ENCODE measurements around the gene GOLGA7B.

GOLGA7B gene

DNA sequence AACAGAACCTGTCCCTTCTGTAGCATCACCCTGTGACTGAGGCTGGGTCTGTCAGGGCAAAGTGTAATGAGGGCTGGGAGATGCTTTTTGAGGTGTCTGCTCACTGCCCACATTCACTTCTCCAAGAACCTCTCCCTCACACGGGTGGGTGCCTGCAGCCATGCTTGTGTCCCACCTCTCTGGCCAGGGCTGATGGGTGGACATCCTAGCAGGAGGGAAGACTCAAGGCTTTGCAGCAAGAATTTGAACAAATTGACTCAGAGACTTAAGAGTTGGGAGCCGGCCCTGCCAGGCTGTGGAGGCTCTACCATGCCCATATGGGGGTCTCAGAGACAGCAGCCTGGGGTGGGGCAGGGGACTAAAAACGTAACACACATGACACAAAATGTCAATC, 33.4 kb downstream of the GOLGA7B start:
- TF ChIP-seq Cebpa-rat (IDR thresholded peaks at IDR 0.05) = no peak
- Histone ChIP-seq H3K27me3 (no peaks in the 10 kb centered on the region), H3K4me1 (peaks cover 0 to 9% (median 6%) of the 10 kb centered on the region in 10 experiments; a peak in 7 of 20 replicates), H3K9ac (no peak overlapping the region), H3K4me2 (no peak overlapping the region; a peak in 1 of 22 replicates), H3K4me3 (no peak overlapping the region), H3K9me3 (replicated peaks in 1 of 11) (no peaks in the 10 kb centered on the region), H3K27ac (peak overlapping the region in 1 of 11 experiments; percentile 33; a peak in 1 of 22 replicates), H3K36me3 (no peaks in the 10 kb centered on the region), H4K20me1 (no peaks in the 10 kb centered on the region)

DNA sequence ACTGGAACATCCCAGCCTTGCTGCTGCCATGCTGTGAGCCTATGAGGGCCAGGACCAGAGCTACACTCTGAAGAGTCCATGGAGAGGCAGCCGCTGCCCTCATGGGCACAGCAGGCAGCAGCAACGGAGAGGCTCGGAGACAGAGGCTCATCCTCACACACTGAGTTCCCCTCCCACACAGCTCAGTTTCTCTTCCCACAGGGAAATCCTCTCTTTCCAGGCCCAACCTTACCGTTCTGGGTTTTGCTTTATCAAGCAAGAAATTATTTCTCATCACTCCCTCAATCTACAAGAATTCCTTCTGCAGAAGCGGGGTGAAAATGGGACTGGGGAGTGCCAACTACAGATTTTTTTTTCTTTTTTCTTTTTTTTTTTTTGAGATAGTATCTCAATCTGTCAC, 36.6 kb downstream of the GOLGA7B start:
- Histone ChIP-seq H3K9me3 (replicated peaks in 1 of 11) (no peaks in the 10 kb centered on the region), H3K9ac (no peak overlapping the region), H3K4me1 (peaks cover 0 to 13% (median 8%) of the 10 kb centered on the region in 10 experiments; a peak in 8 of 20 replicates), H3K27ac (no peak overlapping the region), H3K27me3 (no peaks in the 10 kb centered on the region), H3K4me2 (peak overlapping the region in 5 of 11 experiments; percentile 20 to 36 (median 23); a peak in 4 of 22 replicates), H4K20me1 (no peaks in the 10 kb centered on the region; a peak in 1 of 22 replicates), H3K36me3 (no peaks in the 10 kb centered on the region), H3K4me3 (no peak overlapping the region)
- TF ChIP-seq Cebpa-rat (IDR thresholded peaks at IDR 0.05) = no peak

DNA sequence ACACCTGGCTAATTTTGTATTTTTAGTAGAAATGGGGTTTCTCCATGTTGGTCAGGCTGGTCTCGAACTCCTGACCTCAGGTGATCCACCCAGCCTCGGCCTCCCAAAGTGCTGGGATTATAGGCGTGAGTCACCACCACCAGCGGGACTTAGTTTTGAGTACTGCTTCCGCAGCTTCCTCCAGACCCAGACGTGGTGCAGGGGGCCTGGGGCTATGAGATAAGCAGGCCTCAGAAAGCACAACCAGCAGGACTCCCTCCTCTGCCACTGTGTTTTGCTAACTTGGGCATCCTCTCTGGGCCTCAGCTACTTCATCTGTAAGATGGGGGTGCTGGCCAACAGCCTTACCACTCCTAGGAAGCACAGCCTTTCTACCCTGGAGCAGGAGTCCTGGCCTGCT, 37.8 kb downstream of the GOLGA7B start:
- no peak for TF ChIP-seq Cebpa-rat (IDR thresholded peaks at IDR 0.05)
- Histone ChIP-seq H3K27ac (no peak overlapping the region), H4K20me1 (no peaks in the 10 kb centered on the region; a peak in 1 of 22 replicates), H3K9ac (no peak overlapping the region), H3K9me3 (replicated peaks in 1 of 11) (no peaks in the 10 kb centered on the region), H3K4me2 (no peak overlapping the region), H3K4me1 (peaks cover 0 to 10% (median 7%) of the 10 kb centered on the region in 10 experiments; a peak in 8 of 20 replicates), H3K27me3 (no peaks in the 10 kb centered on the region), H3K4me3 (no peak overlapping the region), H3K36me3 (no peaks in the 10 kb centered on the region)

DNA sequence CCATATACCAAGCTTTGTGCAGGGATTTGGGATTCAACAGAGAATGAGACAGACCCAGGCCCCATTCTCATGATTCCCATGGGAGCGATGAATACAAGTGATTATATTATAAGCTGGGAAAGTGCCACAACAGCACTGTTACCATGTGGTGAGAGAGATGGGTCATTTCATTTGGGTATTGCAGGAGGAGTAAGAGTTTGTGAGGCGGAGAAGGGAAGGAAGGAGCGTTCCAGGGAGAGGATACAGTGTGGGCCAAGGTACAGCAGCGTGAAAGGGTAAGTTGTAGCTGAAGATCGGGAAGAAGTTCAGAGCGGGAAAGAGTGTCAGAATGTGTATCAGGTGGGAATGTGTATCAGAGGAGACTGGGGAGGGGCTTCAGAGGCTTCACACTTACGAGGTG, 38.5 kb downstream of the GOLGA7B start:
- Histone ChIP-seq H3K4me1 (peaks cover 0 to 10% (median 6%) of the 10 kb centered on the region in 10 experiments; a peak in 7 of 20 replicates), H3K4me2 (no peak overlapping the region), H3K4me3 (no peak overlapping the region), H3K27ac (no peak overlapping the region), H3K27me3 (no peaks in the 10 kb centered on the region), H3K36me3 (no peaks in the 10 kb centered on the region), H3K9ac (no peak overlapping the region), H3K9me3 (replicated peaks in 1 of 11) (no peaks in the 10 kb centered on the region), H4K20me1 (no peaks in the 10 kb centered on the region; a peak in 1 of 22 replicates)
- TF ChIP-seq Cebpa-rat (IDR thresholded peaks at IDR 0.05) = no peak

DNA sequence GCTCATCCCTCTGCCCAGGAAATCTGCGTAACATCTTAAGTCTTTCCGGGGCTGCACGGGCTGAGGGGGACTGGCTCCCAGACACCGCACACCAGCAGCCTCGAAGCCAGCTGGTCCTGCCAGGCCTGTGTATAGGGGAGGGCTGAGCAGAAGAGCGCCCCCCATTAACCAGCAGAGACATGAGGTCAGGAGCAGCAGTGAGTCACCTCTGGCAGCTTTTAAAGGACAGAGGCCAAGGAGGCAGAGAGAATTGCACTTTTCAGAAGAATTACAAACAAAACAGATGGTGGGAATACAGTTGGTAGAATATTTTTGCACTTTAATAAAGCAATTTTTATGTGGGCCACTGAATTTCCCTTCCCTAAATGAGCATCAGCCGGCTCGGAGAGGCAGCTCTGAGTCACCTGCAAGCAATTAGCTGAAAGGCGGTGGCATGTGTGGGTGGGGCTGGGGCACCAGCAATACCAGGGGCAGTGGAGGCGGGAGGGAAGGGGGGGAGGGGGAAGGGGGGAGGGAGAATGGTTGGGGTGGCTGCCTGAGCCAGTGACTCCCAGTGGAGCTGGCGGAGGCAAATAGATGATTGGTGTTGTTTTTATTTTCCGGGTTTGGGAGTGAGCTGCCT, 39.1 kb downstream of the GOLGA7B start:
- Histone ChIP-seq H3K4me1 (peaks cover 0 to 10% (median 6%) of the 10 kb centered on the region in 10 experiments; a peak in 7 of 20 replicates), H3K4me3 (no peak overlapping the region), H3K27ac (no peak overlapping the region), H3K9ac (no peak overlapping the region), H3K36me3 (no peaks in the 10 kb centered on the region), H3K27me3 (no peaks in the 10 kb centered on the region), H3K9me3 (replicated peaks in 1 of 11) (no peaks in the 10 kb centered on the region), H4K20me1 (no peaks in the 10 kb centered on the region; a peak in 1 of 22 replicates), H3K4me2 (0 out of 22 replicates have a peak overlapping the region, but pooled peaks of 1 of the 11 experiments have one; percentile 1)
- TF ChIP-seq Cebpa-rat (IDR thresholded peaks at IDR 0.05) = no peak

DNA sequence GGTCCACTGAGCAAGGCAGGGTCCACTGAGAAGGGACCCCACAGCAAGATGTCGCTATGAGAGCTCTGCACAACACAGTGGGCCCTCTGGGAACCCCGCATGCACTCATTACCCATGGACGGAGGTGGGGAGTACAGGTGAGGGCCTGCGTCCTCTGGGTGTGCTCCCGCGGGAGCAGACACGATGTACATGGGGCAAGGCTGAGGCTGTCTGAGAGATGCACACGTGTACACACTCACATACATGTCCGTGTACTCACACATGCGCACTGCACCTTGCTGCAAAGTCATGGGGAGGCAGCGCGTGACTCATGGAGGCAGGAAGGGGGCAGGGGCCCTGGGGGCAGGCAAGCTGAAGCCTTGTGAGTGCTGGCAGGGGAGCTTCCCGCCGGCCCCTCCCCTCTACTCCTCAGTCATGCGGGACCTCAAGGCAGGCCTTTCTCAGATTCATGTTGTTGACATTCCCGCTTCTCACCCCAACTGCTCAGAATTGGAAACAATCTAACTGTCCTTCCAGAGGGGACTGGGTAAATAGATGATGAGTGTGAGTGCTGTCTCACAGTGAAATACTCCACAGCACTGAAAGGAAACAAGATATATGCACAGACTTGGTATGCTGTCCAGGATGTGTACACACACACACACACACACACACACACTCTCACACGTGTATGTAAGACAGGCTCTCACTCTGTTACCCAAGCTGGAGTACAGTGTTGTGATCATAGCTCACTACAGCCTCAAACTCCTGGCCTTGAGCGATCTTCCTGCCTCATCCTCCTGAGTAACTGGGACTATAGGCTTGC, 40.0 kb downstream of the GOLGA7B start:
- Histone ChIP-seq H3K27me3 (no peaks in the 10 kb centered on the region), H3K4me2 (no peak overlapping the region), H3K9me3 (replicated peaks in 1 of 11) (no peaks in the 10 kb centered on the region), H3K9ac (no peak overlapping the region), H3K36me3 (no peaks in the 10 kb centered on the region), H3K4me3 (no peak overlapping the region), H3K4me1 (peaks cover 0 to 10% (median 6%) of the 10 kb centered on the region in 10 experiments; a peak in 7 of 20 replicates), H3K27ac (no peak overlapping the region), H4K20me1 (no peaks in the 10 kb centered on the region; a peak in 1 of 22 replicates)
- TF ChIP-seq Cebpa-rat (IDR thresholded peaks at IDR 0.05) = no peak

DNA sequence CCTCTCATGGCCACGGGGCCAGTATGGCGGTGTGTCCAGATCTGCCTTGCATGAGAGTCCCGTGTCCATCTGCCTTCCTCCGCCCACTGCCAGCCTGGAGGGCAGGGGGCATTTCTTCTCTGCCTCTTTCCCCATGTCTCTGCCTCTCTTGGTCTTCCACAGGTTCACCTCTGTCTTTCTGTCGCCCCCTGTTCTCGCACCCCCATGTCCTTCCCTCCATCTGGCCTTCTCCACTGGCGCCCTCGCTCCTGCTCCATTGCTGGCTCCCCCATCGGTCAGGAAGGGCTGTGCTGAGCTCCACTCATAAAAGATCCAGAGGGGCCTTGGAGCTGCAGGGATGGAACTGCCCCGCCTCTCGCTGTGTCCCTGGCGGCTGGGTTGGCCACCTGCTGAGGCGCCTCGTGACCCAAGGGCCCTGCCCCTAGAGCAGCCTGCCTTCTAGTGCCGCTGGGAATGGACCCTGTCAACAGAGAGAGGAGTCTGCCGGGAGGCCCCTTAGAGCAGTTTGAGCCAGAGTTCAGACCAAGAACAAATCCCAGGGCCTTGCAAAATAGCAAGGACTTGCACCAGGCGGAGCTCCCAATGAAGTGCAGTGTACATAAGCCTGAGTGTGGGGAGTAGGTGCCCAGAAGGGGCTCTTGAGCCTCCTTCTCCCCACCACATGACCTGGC, 42.0 kb downstream of the GOLGA7B start:
- peaks cover 3 to 17% (median 9%) of the 10 kb centered on the region in 10 experiments; a peak in 9 of 20 replicates for H3K4me1 ChIP-seq
- H3K27me3 ChIP-seq = no peaks in the 10 kb centered on the region
- H3K36me3 ChIP-seq = no peaks in the 10 kb centered on the region
- H3K9ac ChIP-seq = no peak overlapping the region
- no peak overlapping the region for H3K27ac ChIP-seq
- no peak for TF ChIP-seq Cebpa-rat (IDR thresholded peaks at IDR 0.05)
- H3K4me2 ChIP-seq = no peak overlapping the region
- H3K4me3 ChIP-seq = no peak overlapping the region
- H3K9me3 ChIP-seq (replicated peaks in 1 of 11) = no peaks in the 10 kb centered on the region
- H4K20me1 ChIP-seq = no peaks in the 10 kb centered on the region; a peak in 1 of 22 replicates

DNA sequence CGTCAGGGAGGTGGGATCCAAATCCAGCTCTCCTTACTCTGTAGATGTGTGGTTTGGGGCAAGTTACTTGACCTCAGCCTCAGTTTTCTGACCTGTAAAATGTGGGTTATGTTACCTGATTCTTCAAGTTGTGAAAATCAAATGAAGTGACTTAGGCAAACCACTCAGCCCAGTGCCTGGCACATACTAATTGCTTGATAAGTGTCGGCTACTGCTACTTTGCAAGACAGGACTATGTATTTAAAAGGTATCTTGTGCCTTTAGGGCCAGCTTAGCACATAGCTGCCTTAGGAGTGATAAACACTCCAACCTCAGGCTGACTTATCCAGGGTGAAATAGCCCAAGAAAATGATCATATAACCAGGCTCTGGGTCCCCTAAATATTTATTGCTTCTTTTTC, 42.9 kb downstream of the GOLGA7B start:
- H3K36me3 ChIP-seq = no peaks in the 10 kb centered on the region
- H3K27me3 ChIP-seq = no peaks in the 10 kb centered on the region
- H3K4me2 ChIP-seq = no peak overlapping the region
- no peak overlapping the region for H3K4me3 ChIP-seq
- TF ChIP-seq Cebpa-rat (IDR thresholded peaks at IDR 0.05) = no peak
- H4K20me1 ChIP-seq = no peaks in the 10 kb centered on the region; a peak in 1 of 22 replicates
- no peaks in the 10 kb centered on the region for H3K9me3 ChIP-seq (replicated peaks in 1 of 11)
- H3K27ac ChIP-seq = no peak overlapping the region
- H3K4me1 ChIP-seq = peaks cover 3 to 17% (median 9%) of the 10 kb centered on the region in 10 experiments; a peak in 9 of 20 replicates
- H3K9ac ChIP-seq = no peak overlapping the region

DNA sequence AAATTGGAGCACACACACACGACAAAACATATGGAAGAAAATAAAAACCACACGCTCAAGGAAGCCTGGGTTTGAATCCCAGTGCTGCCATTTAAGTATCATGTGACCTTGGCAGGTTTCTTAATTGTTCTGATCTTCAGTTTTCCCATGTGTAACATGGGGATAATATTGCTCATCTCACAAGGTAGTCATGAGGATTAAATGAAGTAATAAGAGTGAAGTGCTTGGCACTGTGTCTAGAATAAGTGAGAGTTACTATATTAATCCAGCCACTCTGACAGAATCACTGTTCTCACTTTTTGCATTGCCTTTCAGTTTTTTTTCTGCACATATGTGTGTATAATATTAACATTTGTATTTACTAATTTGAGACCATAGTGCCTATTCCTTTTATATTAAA, 43.3 kb downstream of the GOLGA7B start:
- no peak overlapping the region for H3K27ac ChIP-seq
- H3K27me3 ChIP-seq = no peaks in the 10 kb centered on the region
- no peak overlapping the region for H3K4me2 ChIP-seq
- H3K4me1 ChIP-seq = peaks cover 3 to 17% (median 9%) of the 10 kb centered on the region in 10 experiments; a peak in 9 of 20 replicates
- no peaks in the 10 kb centered on the region for H3K9me3 ChIP-seq (replicated peaks in 1 of 11)
- H3K36me3 ChIP-seq = no peaks in the 10 kb centered on the region
- no peak for TF ChIP-seq Cebpa-rat (IDR thresholded peaks at IDR 0.05)
- no peak overlapping the region for H3K9ac ChIP-seq
- H4K20me1 ChIP-seq = no peaks in the 10 kb centered on the region; a peak in 1 of 22 replicates
- H3K4me3 ChIP-seq = no peak overlapping the region
